ENCODE measurements around the gene EFCAB12. TPM values are rescaled to one million over a fixed set of nuclear protein-coding genes. Genes with fewer than 3 reads are reported as not detected.

Gene EFCAB12
- total RNA-seq (0.04 TPM), polyA plus RNA-seq (ENCODE audit: insufficient read depth in 1 of 8, insufficient read length in 8 of 8, low replicate concordance in 1 of 8) (under 1 TPM; 0.05 to 0.41 (median 0.10) TPM)
- long read RNA-seq, donor 1 = 0 reads
- long read RNA-seq, donor 2 = 0 reads
- long read RNA-seq, donor 3, partial matches to known transcripts = 29 of 29 reads
- long read RNA-seq, donor 3, other reads (novel, unspliced or antisense) = 0 of 29 reads
- long read RNA-seq, donor 4 = 0 reads
- long read RNA-seq, donor 5 = 0 reads
- long read RNA-seq, donor 6 = 0 reads
- long read RNA-seq, donor 7, partial matches to known transcripts = 15 of 15 reads
- long read RNA-seq, donor 7, other reads (novel, unspliced or antisense) = 0 of 15 reads
- long read RNA-seq, donor 8 = 0 reads
- long read RNA-seq, donor 9 = 0 reads
- long read RNA-seq, donor 10 = 0 reads
- long read RNA-seq, donor 11 = 0 reads

DNA sequence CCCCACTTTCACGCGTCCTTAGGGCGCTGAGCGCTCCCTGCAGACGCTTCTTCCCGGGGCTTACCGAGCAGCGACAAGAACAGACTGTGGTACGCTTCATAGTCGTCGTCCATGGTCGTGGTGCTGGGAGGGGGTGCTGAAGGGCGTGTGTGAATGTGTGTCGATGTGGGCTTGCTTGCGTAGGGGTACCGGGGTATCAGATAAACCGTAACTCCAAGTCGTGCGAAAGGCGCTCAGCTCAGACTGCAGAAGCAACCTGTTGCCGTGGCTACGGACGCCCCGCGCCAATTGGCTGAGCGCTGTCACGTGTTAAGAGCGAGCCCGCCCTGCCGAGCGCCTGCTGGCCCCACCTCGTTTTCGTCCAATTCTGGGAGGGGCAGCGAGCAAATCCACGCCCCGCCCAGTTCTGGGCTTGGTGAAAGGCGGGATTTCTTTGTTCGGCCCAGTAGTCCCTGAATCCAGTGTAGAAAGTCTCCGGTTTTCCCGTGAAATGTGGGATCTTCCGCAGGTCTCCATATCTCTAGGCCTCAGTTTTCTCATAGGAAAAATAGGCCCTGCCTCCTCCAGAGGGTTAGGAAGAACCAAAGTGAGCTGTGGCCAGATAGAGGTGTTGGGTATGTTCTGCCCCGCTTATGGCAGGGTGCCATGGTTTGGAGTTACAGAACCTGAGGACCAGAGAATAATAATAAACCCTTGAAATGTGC lies at the start of gene EFCAB12:
TSS of gene EFCAB12 (minus strand) at position 261 of the 704 bp plus-strand sequence. CDS start at position 113, 148 bp downstream.
- under 1% methylated on average over 33 of the region's 42 CpGs for WGBS (ENCODE audit: insufficient coverage)
- Histone ChIP-seq H3K27ac (ENCODE audit: low read length) (peak within 1 kb of the TSS; percentile 72), H3K9me3 (replicated peaks; ENCODE audit: control insufficient read depth, low read depth, low read length) (no peaks in the 10 kb centered on the region)

GRCh38 chr3:129476586-129476985 lies 48.1 kb upstream of the EFCAB12 start:
- peaks cover 5% of the 10 kb centered on the region for H3K4me1 ChIP-seq (ENCODE audit: control insufficient read depth, insufficient read depth, low read length)
- no peak overlapping the region for H3K4me3 ChIP-seq (ENCODE audit: low read length)
- WGBS (ENCODE audit: insufficient coverage) = 80% methylated on average over 3 of the region's 6 CpGs
- H3K27ac ChIP-seq (ENCODE audit: low read length) = no peak overlapping the region
- DNase-seq = no peak
- H3K9me3 ChIP-seq (replicated peaks; ENCODE audit: control insufficient read depth, low read depth, low read length) = no peaks in the 10 kb centered on the region
- no peaks in the 10 kb centered on the region for H3K27me3 ChIP-seq (ENCODE audit: control insufficient read depth, insufficient read depth, low read length)
- H3K36me3 ChIP-seq (ENCODE audit: control insufficient read depth, insufficient read depth, low read length) = peaks cover 52% of the 10 kb centered on the region

More for the DNA sequence above, at the start of gene EFCAB12:
- Histone ChIP-seq H3K36me3 (ENCODE audit: control insufficient read depth, insufficient read depth, low read length) (peaks cover 25% of the 10 kb centered on the region), H3K4me1 (ENCODE audit: control insufficient read depth, insufficient read depth, low read length) (peaks cover 9% of the 10 kb centered on the region), H3K4me3 (ENCODE audit: low read length) (peak within 1 kb of the TSS; percentile 55), H3K27me3 (ENCODE audit: control insufficient read depth, insufficient read depth, low read length) (peaks cover 6% of the 10 kb centered on the region)
- DNase-seq = peak; percentile 98

- Histone ChIP-seq H3K27me3 (ENCODE audit: control insufficient read depth, insufficient read depth, low read length) (no peaks in the 10 kb centered on the region), H3K36me3 (ENCODE audit: control insufficient read depth, insufficient read depth, low read length) (peaks cover 57% of the 10 kb centered on the region), H3K4me1 (ENCODE audit: control insufficient read depth, insufficient read depth, low read length) (no peaks in the 10 kb centered on the region), H3K9me3 (replicated peaks; ENCODE audit: control insufficient read depth, low read depth, low read length) (no peaks in the 10 kb centered on the region), H3K4me3 (ENCODE audit: low read length) (no peak overlapping the region), H3K27ac (ENCODE audit: low read length) (no peak overlapping the region)
- no CpG with 5 or more reads among the region's 3 CpGs for WGBS (ENCODE audit: insufficient coverage)
- no peak for DNase-seq
These were observed 47.4 kb upstream of the EFCAB12 start for GRCh38 chr3:129475863-129476262.

DNA sequence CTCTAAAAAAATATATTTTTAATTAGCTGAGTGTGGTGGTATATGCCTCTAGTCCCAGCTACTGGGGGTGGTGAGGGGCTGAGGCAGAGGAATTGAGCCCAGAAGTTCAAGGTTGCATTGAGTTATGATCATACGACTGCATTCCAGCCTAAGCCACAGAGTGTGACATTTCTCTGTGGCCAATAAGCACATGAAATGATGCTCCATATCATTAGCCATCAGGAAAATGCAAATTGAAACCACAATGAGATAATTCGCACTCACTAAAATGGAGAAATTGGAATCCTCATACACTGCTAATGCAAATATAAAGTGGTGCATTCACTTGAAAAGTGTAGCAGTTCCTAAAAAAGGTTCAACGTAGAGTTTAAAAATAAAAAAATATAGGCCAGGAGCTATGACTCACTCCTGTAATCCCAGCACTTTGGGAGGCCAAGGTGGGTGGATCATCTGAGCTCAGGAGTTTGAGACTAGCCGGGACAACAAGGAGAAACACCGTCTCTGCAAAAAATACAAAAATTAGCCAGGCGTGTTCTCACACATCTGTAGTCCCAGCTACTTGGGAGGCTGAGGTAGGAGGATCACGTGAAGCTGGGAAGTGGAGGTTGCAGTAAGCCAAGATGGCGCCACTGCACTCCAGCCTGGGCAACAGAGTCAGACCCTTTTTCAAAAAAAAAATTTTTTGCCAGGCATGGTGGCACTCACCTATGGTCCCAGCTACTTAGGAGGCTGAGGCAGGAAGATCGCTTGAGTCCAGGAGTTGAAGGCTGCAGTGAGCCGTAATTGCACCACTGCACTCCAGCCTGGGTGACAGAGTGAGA lies 46.8 kb upstream of the EFCAB12 start:
- Histone ChIP-seq H3K36me3 (ENCODE audit: control insufficient read depth, insufficient read depth, low read length) (peaks cover 56% of the 10 kb centered on the region), H3K4me1 (ENCODE audit: control insufficient read depth, insufficient read depth, low read length) (no peaks in the 10 kb centered on the region), H3K9me3 (replicated peaks; ENCODE audit: control insufficient read depth, low read depth, low read length) (no peaks in the 10 kb centered on the region), H3K27me3 (ENCODE audit: control insufficient read depth, insufficient read depth, low read length) (no peaks in the 10 kb centered on the region), H3K27ac (ENCODE audit: low read length) (no peak overlapping the region), H3K4me3 (ENCODE audit: low read length) (no peak overlapping the region)
- whole genome bisulfite sequencing (ENCODE audit: insufficient coverage) = 93% methylated on average over 5 of the region's 10 CpGs
- no peak for DNase-seq

DNA sequence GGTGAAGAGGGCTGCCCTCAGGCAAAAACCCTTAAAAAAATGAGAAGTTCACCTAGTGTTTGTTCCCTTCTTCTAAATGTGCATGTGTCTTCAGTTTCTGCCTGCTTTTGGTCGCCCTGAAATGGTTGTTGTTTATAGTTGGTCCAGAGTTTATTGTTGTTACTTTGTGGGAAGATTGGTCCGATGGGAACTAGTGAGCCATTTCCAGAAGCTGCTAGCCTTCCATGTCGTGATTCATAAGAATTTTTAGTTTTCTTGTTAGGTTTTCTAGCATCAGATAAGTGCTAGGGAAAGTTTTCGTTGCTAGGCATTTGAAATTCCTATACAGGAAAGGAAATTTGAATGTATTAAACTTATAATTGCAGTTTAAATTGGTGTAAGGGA lies 45.3 kb upstream of the EFCAB12 start:
- peaks cover 55% of the 10 kb centered on the region for H3K36me3 ChIP-seq (ENCODE audit: control insufficient read depth, insufficient read depth, low read length)
- 85% methylated on average over 2 of the region's 4 CpGs for WGBS (ENCODE audit: insufficient coverage)

GRCh38 chr3:129473067-129473768 lies 44.8 kb upstream of the EFCAB12 start:
- Histone ChIP-seq H3K36me3 (ENCODE audit: control insufficient read depth, insufficient read depth, low read length) (peaks cover 55% of the 10 kb centered on the region), H3K4me3 (ENCODE audit: low read length) (no peak overlapping the region), H3K27me3 (ENCODE audit: control insufficient read depth, insufficient read depth, low read length) (no peaks in the 10 kb centered on the region), H3K27ac (ENCODE audit: low read length) (no peak overlapping the region), H3K9me3 (replicated peaks; ENCODE audit: control insufficient read depth, low read depth, low read length) (no peaks in the 10 kb centered on the region), H3K4me1 (ENCODE audit: control insufficient read depth, insufficient read depth, low read length) (no peaks in the 10 kb centered on the region)
- DNase-seq = no peak
- 100% methylated on average over 1 of the region's 4 CpGs for WGBS (ENCODE audit: insufficient coverage)

More for the DNA sequence above, 45.3 kb upstream of the EFCAB12 start:
- Histone ChIP-seq H3K27ac (ENCODE audit: low read length) (no peak overlapping the region), H3K9me3 (replicated peaks; ENCODE audit: control insufficient read depth, low read depth, low read length) (no peaks in the 10 kb centered on the region), H3K4me1 (ENCODE audit: control insufficient read depth, insufficient read depth, low read length) (no peaks in the 10 kb centered on the region), H3K27me3 (ENCODE audit: control insufficient read depth, insufficient read depth, low read length) (no peaks in the 10 kb centered on the region), H3K4me3 (ENCODE audit: low read length) (no peak overlapping the region)
- no peak for DNase-seq

DNA sequence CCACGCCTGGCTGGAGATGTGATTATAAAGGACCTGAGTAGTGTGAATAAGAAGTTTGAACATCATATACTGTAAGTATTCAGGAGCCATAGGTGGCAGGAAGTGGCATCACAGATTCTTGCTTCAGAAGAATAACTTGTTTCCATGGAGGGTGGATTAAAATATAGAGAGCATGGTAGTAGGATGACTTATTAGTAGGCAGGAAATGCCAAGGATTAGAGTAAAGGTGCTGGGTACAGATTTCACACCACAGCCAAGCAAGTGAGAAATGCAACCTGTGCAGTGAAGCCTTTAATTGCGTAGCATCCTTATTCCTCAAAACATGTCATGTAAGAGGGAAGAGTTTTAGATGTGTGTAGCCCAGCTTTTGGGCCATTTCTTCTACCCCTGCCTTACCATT lies 42.4 kb upstream of the EFCAB12 start:
- peaks cover 50% of the 10 kb centered on the region for H3K36me3 ChIP-seq (ENCODE audit: control insufficient read depth, insufficient read depth, low read length)
- no CpG with 5 or more reads among the region's 2 CpGs for WGBS (ENCODE audit: insufficient coverage)

DNA sequence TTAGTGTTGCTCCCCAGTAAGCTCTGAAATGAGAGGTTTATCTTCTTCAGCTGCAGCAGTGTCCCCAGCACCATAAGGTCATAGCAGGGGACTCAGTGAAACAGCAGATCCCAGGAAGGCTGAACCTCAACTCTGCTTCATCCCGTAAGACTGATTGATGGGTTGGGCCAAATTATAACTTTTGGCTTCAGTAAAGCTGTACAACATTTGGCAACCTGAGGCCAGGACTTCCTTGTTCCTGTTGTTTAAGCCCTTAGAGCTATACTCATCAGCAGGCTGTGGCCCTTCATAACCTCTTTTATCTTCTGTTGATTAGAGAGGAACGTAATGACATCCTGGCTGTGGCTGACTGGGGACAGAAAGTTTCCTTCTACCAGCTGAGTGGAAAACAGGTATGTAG lies 40.6 kb upstream of the EFCAB12 start:
- H3K4me3 ChIP-seq (ENCODE audit: low read length) = no peak overlapping the region
- H3K36me3 ChIP-seq (ENCODE audit: control insufficient read depth, insufficient read depth, low read length) = peaks cover 51% of the 10 kb centered on the region
- H3K27ac ChIP-seq (ENCODE audit: low read length) = no peak overlapping the region
- no peaks in the 10 kb centered on the region for H3K4me1 ChIP-seq (ENCODE audit: control insufficient read depth, insufficient read depth, low read length)
- WGBS (ENCODE audit: insufficient coverage) = 83% methylated on average over 1 of the region's 2 CpGs
- no peaks in the 10 kb centered on the region for H3K27me3 ChIP-seq (ENCODE audit: control insufficient read depth, insufficient read depth, low read length)
- no peaks in the 10 kb centered on the region for H3K9me3 ChIP-seq (replicated peaks; ENCODE audit: control insufficient read depth, low read depth, low read length)
- DNase-seq = no peak

More for the DNA sequence above, 42.4 kb upstream of the EFCAB12 start:
- H3K27me3 ChIP-seq (ENCODE audit: control insufficient read depth, insufficient read depth, low read length) = no peaks in the 10 kb centered on the region
- H3K4me3 ChIP-seq (ENCODE audit: low read length) = no peak overlapping the region
- no peak overlapping the region for H3K27ac ChIP-seq (ENCODE audit: low read length)
- no peaks in the 10 kb centered on the region for H3K9me3 ChIP-seq (replicated peaks; ENCODE audit: control insufficient read depth, low read depth, low read length)
- DNase-seq = no peak
- no peaks in the 10 kb centered on the region for H3K4me1 ChIP-seq (ENCODE audit: control insufficient read depth, insufficient read depth, low read length)

DNA sequence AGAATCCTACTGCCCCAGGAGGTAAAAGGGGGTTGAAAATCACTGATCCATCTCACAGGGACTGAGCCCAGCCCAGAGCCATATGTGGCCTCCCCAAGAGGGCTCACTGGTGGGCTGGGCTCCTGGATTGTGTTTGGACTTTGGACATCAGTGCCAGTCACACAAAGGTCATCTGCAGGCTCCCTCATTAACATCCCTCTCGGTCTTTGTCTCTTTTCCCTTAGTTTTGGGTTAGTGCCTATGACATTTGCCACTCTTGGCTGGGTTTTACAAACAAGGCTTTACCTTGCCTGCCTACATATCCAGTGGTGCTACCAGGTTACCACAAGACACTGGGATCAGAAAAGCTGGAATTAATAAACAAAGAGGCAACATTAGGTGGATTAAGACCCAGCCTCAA lies 39.5 kb upstream of the EFCAB12 start:
- no peak for DNase-seq
- no peak overlapping the region for H3K4me3 ChIP-seq (ENCODE audit: low read length)
- 63% methylated on average over 1 of the region's 1 CpG for WGBS (ENCODE audit: insufficient coverage)
- no peaks in the 10 kb centered on the region for H3K9me3 ChIP-seq (replicated peaks; ENCODE audit: control insufficient read depth, low read depth, low read length)
- H3K27me3 ChIP-seq (ENCODE audit: control insufficient read depth, insufficient read depth, low read length) = no peaks in the 10 kb centered on the region
- no peaks in the 10 kb centered on the region for H3K4me1 ChIP-seq (ENCODE audit: control insufficient read depth, insufficient read depth, low read length)
- H3K27ac ChIP-seq (ENCODE audit: low read length) = no peak overlapping the region
- H3K36me3 ChIP-seq (ENCODE audit: control insufficient read depth, insufficient read depth, low read length) = peaks cover 55% of the 10 kb centered on the region

All from muscle of leg (tissue), 16 donors.